ENCODE results near the gene KRTAP9-8. TPM values are rescaled to one million over a fixed set of nuclear protein-coding genes. Genes with fewer than 3 reads are reported as not detected.
"Not testable (repeated sequence)": the region's sequence is repeated elsewhere in the genome, so short reads cannot be mapped to it uniquely, and the experiment has no call there.

Gene KRTAP9-8
- total RNA-seq, 4 donors from 2014 or later = not detected

DNA sequence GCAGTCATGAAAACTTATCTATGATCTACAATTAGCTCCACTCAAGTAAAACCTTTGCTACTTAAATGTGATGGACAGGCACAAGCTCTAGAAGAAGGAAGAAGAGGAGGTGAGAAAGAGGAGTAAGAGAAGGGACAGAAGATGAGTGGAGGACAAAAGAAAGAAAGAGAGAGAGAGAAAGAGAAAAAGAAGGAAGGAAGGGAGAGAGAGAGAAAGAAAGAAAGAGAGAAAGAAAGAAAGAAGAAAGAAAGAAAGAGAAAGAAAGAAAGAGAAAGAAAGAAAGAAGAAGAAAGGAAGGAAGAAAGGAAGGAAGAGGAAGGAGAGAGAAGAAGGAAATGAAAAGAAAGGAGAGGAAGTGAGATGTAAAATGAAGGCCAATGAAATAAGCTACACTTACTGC is 7.7 kb upstream of the KRTAP9-8 start:
- H3K4me3 ChIP-seq (replicated peaks in 1 of 3) = no peak overlapping the region
- no peaks in the 10 kb centered on the region for H3K4me1 ChIP-seq
- H3K27me3 ChIP-seq = no peaks in the 10 kb centered on the region
- intact Hi-C loops (cut with DNase I) = no loop called here
- no peak overlapping the region for H3K27ac ChIP-seq
- TF ChIP-seq, protein P1, sequence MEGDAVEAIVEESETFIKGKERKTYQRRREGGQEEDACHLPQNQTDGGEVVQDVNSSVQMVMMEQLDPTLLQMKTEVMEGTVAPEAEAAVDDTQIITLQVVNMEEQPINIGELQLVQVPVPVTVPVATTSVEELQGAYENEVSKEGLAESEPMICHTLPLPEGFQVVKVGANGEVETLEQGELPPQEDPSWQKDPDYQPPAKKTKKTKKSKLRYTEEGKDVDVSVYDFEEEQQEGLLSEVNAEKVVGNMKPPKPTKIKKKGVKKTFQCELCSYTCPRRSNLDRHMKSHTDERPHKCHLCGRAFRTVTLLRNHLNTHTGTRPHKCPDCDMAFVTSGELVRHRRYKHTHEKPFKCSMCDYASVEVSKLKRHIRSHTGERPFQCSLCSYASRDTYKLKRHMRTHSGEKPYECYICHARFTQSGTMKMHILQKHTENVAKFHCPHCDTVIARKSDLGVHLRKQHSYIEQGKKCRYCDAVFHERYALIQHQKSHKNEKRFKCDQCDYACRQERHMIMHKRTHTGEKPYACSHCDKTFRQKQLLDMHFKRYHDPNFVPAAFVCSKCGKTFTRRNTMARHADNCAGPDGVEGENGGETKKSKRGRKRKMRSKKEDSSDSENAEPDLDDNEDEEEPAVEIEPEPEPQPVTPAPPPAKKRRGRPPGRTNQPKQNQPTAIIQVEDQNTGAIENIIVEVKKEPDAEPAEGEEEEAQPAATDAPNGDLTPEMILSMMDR (IDR thresholded peaks at IDR 0.05) = no peak
- no peak for TF ChIP-seq POLR2A (IDR thresholded peaks at IDR 0.05)
- H3K36me3 ChIP-seq = no peaks in the 10 kb centered on the region
- no peaks in the 10 kb centered on the region for H3K9me3 ChIP-seq
- DNase-seq = no peak

DNA sequence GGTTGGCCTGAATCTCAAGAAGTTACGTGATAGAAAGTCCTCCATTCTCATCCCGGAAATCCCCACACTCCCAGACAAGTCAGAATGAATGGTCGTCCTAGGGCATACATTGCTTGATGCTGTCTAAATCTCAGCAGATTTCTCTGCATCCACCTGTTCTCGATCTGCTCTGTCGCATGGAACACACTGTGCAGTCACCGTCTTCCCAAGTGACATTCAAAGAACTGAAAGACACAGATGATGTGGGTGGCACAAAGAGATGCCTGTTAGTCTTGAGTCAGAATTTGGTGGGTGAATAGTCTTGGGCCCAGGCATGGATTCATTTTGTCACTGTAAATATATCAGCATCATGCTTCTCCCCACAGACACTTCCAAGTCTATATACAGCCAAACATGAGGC is 6.1 kb upstream of the KRTAP9-8 start:
- intact Hi-C loops (cut with DNase I) = no loop called here
- Histone ChIP-seq H3K4me3 (replicated peaks in 1 of 3) (no peak overlapping the region), H3K9me3 (no peaks in the 10 kb centered on the region), H3K27ac (no peak overlapping the region), H3K27me3 (no peaks in the 10 kb centered on the region), H3K4me1 (no peaks in the 10 kb centered on the region), H3K36me3 (no peaks in the 10 kb centered on the region)
- TF ChIP-seq, protein P1 (IDR thresholded peaks at IDR 0.05) = no peak
- TF ChIP-seq POLR2A (IDR thresholded peaks at IDR 0.05) = no peak
- WGBS, 2 donors = 89 to 93% methylated on average over 6 of the region's 6 CpGs
- no peak for DNase-seq

- WGBS, 2 donors = 85 to 100% methylated on average over 1 of the region's 1 CpG
- intact Hi-C loops (cut with DNase I); H3K4me1 ChIP-seq; H3K4me3 ChIP-seq (replicated peaks in 1 of 3); H3K9me3 ChIP-seq; DNase-seq; H3K27me3 ChIP-seq; H3K36me3 ChIP-seq; H3K27ac ChIP-seq: not testable (repeated sequence)
Measured at GRCh38 chr17:41232399-41233105, 5.2 kb upstream of the KRTAP9-8 start, which contains the start of gene KRTAP9-3. Gene KRTAP9-3, plus strand, starts transcription at chr17:41232449. Its CDS starts 53 bp downstream, at chr17:41232502.

DNA sequence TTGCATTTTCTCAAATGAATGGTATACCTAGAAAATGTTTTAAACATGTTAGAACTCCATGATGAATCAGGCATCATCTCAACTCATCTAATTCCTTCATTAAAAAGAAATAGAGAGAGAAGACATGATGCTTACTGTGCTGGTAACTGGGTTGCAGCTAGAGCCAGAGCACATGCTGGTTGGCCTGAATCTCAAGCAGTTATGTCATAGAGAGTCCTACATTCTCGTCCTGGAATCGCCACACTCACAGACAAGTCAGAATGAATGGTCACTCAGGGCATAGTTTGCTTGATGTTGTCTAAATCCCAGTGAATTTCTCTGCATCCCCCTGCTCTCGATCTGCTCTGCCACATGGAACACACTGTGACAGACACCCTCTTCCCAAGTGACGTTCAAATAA is 683 bp upstream of the KRTAP9-8 start:
- 62 to 65% methylated on average over 4 of the region's 4 CpGs for WGBS, 2 donors
- H3K27ac ChIP-seq; H3K36me3 ChIP-seq; DNase-seq; intact Hi-C loops (cut with DNase I); H3K4me3 ChIP-seq (replicated peaks in 1 of 3); H3K4me1 ChIP-seq; H3K9me3 ChIP-seq; H3K27me3 ChIP-seq: not testable (repeated sequence)

DNA sequence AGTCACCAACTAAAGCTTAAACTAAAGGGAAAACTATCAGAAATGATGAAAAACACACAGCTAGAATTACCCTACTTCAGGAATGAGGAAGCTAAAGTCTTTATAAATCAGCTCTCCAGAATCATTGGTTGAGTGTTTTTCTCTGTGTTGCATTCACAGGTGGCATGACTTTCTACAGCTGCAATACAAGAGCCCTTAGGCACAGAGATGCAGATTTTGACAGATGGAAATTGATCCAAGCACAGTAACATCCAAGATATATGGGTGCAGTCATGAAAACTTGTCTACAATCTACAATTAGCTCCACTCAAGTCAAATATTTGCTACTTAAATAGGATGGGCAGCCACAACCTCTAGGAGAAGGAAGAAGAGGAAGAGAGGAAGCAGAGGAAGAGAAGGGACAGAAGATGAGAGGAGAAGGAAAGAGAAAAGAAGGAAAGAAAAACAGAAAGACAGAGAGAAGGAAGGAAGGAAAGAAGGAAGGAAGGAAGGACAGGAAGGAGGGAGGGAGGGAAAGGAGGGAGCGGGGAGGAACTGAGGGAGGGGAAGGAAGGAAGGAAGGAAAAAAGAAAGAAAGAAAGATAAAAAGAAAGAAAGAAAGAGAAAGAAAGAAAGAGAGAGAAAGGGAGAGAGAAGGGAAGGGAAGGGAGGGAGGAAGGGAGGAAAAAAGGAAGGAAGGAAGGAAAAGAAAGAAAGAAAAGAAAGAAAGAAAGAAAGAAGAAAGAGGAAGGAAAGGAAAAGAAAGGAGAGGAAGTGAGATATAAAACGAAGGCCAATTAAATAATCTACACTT is 9.4 kb downstream of the KRTAP9-8 start:
- H3K4me1 ChIP-seq; intact Hi-C loops (cut with DNase I); H3K4me3 ChIP-seq (replicated peaks in 1 of 3); H3K9me3 ChIP-seq; H3K36me3 ChIP-seq; H3K27me3 ChIP-seq; DNase-seq; H3K27ac ChIP-seq: not testable (repeated sequence)
- 45 to 48% methylated on average over 2 of the region's 2 CpGs for WGBS, 2 donors

DNA sequence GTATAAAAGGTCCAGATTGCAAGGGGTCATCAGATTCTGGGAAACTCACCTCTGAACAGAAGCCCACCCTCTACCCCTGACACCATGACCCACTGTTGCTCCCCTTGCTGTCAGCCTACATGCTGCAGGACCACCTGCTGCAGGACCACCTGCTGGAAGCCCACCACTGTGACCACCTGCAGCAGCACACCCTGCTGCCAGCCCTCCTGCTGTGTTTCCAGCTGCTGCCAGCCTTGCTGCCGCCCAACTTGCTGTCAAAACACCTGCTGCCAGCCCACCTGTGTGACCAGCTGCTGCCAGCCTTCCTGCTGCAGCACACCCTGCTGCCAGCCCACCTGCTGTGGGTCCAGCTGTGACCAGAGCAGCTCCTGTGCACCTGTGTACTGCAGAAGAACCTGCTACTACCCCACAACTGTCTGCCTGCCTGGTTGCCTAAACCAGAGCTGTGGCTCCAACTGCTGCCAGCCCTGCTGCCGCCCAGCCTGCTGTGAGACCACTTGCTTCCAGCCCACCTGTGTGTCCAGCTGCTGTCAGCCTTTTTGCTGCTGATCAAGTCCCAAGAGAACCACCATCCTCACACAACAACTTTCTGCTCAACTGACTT is 11.9 kb downstream of the KRTAP9-8 start, which contains the start of gene KRTAP9-4:
Gene KRTAP9-4, plus strand, starts transcription at position 51 of the 604 bp plus-strand sequence. Its CDS starts 34 bp downstream, at position 85.
- 75 to 77% methylated on average over 1 of the region's 2 CpGs for WGBS, 2 donors
- H3K36me3 ChIP-seq; H3K4me1 ChIP-seq; H3K27ac ChIP-seq; intact Hi-C loops (cut with DNase I); DNase-seq; H3K4me3 ChIP-seq (replicated peaks in 1 of 3); H3K27me3 ChIP-seq; H3K9me3 ChIP-seq: not testable (repeated sequence)

- 91 to 97% methylated on average over 1 of the region's 1 CpG for WGBS, 2 donors
- DNase-seq = no peak
Measured at GRCh38 chr17:41251261-41251660, 13.5 kb downstream of the KRTAP9-8 start.

More at GRCh38 chr17:41251261-41251660, 13.5 kb downstream of the KRTAP9-8 start:
- H3K27me3 ChIP-seq = no peaks in the 10 kb centered on the region
- no peak overlapping the region for H3K27ac ChIP-seq
- no peaks in the 10 kb centered on the region for H3K36me3 ChIP-seq
- H3K4me3 ChIP-seq (replicated peaks in 1 of 3) = no peak overlapping the region
- intact Hi-C loops (cut with DNase I) = no loop called here
- H3K9me3 ChIP-seq = no peaks in the 10 kb centered on the region
- no peak for TF ChIP-seq POLR2A (IDR thresholded peaks at IDR 0.05)
- H3K4me1 ChIP-seq = no peaks in the 10 kb centered on the region
